ENCODE results near the gene CCDC34.

Gene CCDC34

GRCh38 chr11:27362749-27363575 is at the start of gene CCDC34:
Gene CCDC34, minus strand, starts transcription at chr11:27363215. Its CDS starts 21 bp downstream, at chr11:27363194.
- in situ Hi-C loops (cut with HindIII; ENCODE audit: low pct_ligation_motif_present, low sequenced_read_pairs): no loop called here
- TF ChIP-seq CTCF (IDR thresholded peaks at IDR 0.05; ENCODE audit: low read depth, low read length, missing control alignments): no peak
- peak within 1 kb of the TSS; percentile 39 for H3K27ac ChIP-seq
- peak within 1 kb of the TSS; percentile 86 for H3K4me3 ChIP-seq (ENCODE audit: low read depth, low read length)
- H3K36me3 ChIP-seq (replicated peaks): no peaks in the 10 kb centered on the region
- no peaks in the 10 kb centered on the region for H3K27me3 ChIP-seq (replicated peaks)
- peak; percentile 86 for DNase-seq

DNA sequence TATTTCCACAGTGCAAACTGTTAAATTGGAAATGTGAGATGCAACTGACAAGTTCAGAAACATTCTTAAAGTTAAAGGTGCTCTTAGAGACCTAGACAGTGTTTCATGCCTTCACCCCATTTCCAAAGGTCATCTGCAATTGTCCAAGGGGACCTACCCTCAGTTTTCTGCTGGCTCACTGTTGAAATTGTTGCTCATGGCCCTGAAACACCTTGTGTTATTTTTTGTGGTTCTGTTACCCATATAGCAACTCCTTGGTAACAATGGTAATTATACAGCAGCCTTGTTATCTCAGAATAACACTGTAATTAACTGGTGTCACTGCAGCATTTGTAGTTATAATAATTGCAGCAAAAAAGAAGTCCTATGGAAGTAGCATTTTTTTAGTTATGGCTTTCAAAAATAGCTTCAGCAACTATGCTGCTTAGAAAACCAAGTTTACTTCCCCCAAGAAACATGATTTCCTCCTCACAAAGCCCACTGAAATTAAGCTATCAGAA is 49.2 kb upstream of the CCDC34 start:
- no peak overlapping the region for H3K27ac ChIP-seq
- no peak for DNase-seq
- no peaks in the 10 kb centered on the region for H3K27me3 ChIP-seq (replicated peaks)
- TF ChIP-seq CTCF (IDR thresholded peaks at IDR 0.05; ENCODE audit: low read depth, low read length, missing control alignments): no peak
- H3K36me3 ChIP-seq (replicated peaks): no peaks in the 10 kb centered on the region
- in situ Hi-C loops (cut with HindIII; ENCODE audit: low pct_ligation_motif_present, low sequenced_read_pairs): no loop called here
- no peak overlapping the region for H3K4me3 ChIP-seq (ENCODE audit: low read depth, low read length)

DNA sequence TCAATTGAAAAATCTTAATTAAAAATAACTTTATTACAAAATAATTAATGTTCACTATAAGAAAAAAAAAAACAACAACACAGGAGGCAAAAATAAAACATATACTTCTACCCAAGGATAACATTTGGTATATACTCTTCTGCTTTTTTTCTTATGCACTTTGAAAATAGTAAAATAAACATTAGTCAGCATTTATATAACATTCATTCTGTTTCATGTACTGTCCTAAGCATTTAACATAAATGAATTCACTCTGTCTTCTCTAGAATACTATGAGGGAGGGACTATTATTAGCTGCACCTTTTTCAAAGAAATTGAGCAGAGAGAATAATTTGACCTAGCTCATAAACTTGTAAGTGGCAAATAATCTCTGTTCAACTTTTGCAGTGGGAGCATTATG is 48.3 kb upstream of the CCDC34 start:
- in situ Hi-C loops (cut with HindIII; ENCODE audit: low pct_ligation_motif_present, low sequenced_read_pairs): no loop called here
- no peaks in the 10 kb centered on the region for H3K27me3 ChIP-seq (replicated peaks)
- no peak for DNase-seq
- H3K27ac ChIP-seq: no peak overlapping the region
- TF ChIP-seq CTCF (IDR thresholded peaks at IDR 0.05; ENCODE audit: low read depth, low read length, missing control alignments): no peak
- H3K4me3 ChIP-seq (ENCODE audit: low read depth, low read length): no peak overlapping the region
- no peaks in the 10 kb centered on the region for H3K36me3 ChIP-seq (replicated peaks)

GRCh38 chr11:27410272-27410671 is 47.3 kb upstream of the CCDC34 start:
- in situ Hi-C loops (cut with HindIII; ENCODE audit: low pct_ligation_motif_present, low sequenced_read_pairs): no loop called here
- no peak for TF ChIP-seq CTCF (IDR thresholded peaks at IDR 0.05; ENCODE audit: low read depth, low read length, missing control alignments)
- no peak for DNase-seq
- Histone ChIP-seq H3K27me3 (replicated peaks) (no peaks in the 10 kb centered on the region), H3K36me3 (replicated peaks) (no peaks in the 10 kb centered on the region), H3K27ac (no peak overlapping the region), H3K4me3 (ENCODE audit: low read depth, low read length) (no peak overlapping the region)

DNA sequence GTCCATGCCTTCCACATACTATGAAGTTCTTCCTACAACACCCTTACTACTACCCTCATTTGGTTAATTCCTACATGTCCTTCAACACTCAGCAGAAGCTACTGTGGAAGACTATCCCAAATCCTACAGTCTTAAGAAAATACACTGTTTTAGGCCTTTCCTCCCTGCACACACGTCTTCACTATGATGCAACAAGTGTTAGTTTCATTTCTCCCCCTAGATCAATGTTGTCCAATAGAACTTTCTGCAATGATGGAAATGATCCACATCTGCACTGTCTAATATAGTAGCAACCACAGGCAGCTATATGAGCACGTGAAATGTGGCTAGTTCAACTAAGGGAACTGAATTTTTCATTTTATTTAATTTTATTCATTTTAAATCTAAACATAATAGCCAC is 46.7 kb upstream of the CCDC34 start:
- H3K4me3 ChIP-seq (ENCODE audit: low read depth, low read length): no peak overlapping the region
- no peaks in the 10 kb centered on the region for H3K27me3 ChIP-seq (replicated peaks)
- H3K27ac ChIP-seq: no peak overlapping the region
- no peak for DNase-seq
- in situ Hi-C loops (cut with HindIII; ENCODE audit: low pct_ligation_motif_present, low sequenced_read_pairs): no loop called here
- H3K36me3 ChIP-seq (replicated peaks): no peaks in the 10 kb centered on the region
- TF ChIP-seq CTCF (IDR thresholded peaks at IDR 0.05; ENCODE audit: low read depth, low read length, missing control alignments): no peak

Measured in brain microvascular endothelial cell (primary cell).